Measurements from ENCODE around the gene TRPM3. TPM values are rescaled to one million over a fixed set of nuclear protein-coding genes. Genes with fewer than 3 reads are reported as not detected.

Gene TRPM3
- 1 to 10 TPM in 6 of 7 donors, under 1 TPM in 1; 0.85 to 6.7 (median 1.8) TPM for total RNA-seq
- under 1 TPM; 0.02 to 0.13 (median 0.04) TPM for polyA plus RNA-seq
- long read RNA-seq, donor 1, result 0 reads
- long read RNA-seq, donor 2, result 0 reads

DNA sequence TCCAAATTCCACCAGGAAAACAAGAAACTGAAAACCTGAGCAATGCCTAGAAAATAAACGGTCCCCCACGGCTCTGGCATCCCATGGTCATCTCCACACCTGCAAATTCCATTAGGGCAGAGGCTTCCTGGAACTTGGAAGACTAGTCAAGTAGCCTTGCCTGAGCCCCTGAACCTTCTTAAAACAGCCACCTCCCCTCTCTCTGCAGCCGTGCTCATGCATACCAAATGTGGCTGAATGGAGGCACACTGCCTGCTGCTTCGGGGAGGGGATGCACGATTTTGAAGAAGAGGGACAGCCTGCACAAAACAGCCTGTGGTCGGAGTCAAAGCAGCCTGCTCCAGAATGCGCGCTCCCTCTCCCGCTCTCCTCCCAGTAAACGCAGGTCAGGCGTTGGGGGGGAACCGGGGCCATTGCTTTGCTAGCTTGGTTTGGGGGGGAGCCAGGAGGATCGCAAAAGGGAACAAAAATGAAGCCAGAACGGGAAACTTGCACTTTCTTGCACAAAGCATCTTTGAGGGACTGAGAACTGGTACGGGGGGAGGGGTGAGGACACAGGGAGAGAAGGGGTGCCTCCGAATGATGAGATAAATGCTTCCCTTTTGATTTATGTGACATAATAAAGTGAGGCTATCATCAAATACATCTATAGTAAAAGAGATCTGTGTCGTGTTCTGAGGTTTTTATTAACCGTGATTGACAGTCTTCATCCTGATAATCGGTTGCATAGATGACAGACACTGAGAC lies at the start of gene TRPM3:
Gene TRPM3 (minus strand): TSS at position 347 of the 747 bp plus-strand sequence. CDS start 267 bp downstream, at position 80.
- 3 to 9% (median 8%) methylated on average over 18 to 19 of the region's 19 CpGs for WGBS, 5 donors
- H3K36me3 ChIP-seq, result no peaks in the 10 kb centered on the region
- no peak for DNase-seq
- peaks cover 0 to 26% (median 4%) of the 10 kb centered on the region in 7 donors for H3K27me3 ChIP-seq (replicated peaks in 1 of 7)
- TF ChIP-seq, protein P1, sequence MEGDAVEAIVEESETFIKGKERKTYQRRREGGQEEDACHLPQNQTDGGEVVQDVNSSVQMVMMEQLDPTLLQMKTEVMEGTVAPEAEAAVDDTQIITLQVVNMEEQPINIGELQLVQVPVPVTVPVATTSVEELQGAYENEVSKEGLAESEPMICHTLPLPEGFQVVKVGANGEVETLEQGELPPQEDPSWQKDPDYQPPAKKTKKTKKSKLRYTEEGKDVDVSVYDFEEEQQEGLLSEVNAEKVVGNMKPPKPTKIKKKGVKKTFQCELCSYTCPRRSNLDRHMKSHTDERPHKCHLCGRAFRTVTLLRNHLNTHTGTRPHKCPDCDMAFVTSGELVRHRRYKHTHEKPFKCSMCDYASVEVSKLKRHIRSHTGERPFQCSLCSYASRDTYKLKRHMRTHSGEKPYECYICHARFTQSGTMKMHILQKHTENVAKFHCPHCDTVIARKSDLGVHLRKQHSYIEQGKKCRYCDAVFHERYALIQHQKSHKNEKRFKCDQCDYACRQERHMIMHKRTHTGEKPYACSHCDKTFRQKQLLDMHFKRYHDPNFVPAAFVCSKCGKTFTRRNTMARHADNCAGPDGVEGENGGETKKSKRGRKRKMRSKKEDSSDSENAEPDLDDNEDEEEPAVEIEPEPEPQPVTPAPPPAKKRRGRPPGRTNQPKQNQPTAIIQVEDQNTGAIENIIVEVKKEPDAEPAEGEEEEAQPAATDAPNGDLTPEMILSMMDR (IDR thresholded peaks at IDR 0.05 in 8 of 11, conservative IDR thresholded peaks at IDR 0.05 in 3 of 11), result no peak
- no peak for TF ChIP-seq POLR2A (IDR thresholded peaks at IDR 0.05)
- TF ChIP-seq POLR2AphosphoS5 (IDR thresholded peaks at IDR 0.05), result no peak
- no peaks in the 10 kb centered on the region for H3K4me1 ChIP-seq
- intact Hi-C loops (cut with DNase I; ENCODE audit: low total_unique reads), result no loop called here
- no peak within 1 kb of the TSS for H3K27ac ChIP-seq
- no peak within 1 kb of the TSS for H3K4me3 ChIP-seq
- no peaks in the 10 kb centered on the region for H3K9me3 ChIP-seq

- intact Hi-C loops (cut with DNase I; ENCODE audit: low total_unique reads), result no loop called here
- Histone ChIP-seq H3K27ac (no peak overlapping the region), H3K9me3 (peaks cover 0 to 15% (median 3%) of the 10 kb centered on the region in 8 donors), H3K4me3 (no peak overlapping the region), H3K27me3 (replicated peaks in 1 of 7) (no peaks in the 10 kb centered on the region), H3K4me1 (no peaks in the 10 kb centered on the region), H3K36me3 (no peaks in the 10 kb centered on the region)
- no peak for DNase-seq
- TF ChIP-seq, protein P1 (IDR thresholded peaks at IDR 0.05 in 8 of 11, conservative IDR thresholded peaks at IDR 0.05 in 3 of 11), result no peak
- TF ChIP-seq POLR2AphosphoS5 (IDR thresholded peaks at IDR 0.05) (no peak), POLR2A (IDR thresholded peaks at IDR 0.05) (no peak)
Measured at GRCh38 chr9:71168418-71168817, 47.0 kb upstream of the TRPM3 start.

DNA sequence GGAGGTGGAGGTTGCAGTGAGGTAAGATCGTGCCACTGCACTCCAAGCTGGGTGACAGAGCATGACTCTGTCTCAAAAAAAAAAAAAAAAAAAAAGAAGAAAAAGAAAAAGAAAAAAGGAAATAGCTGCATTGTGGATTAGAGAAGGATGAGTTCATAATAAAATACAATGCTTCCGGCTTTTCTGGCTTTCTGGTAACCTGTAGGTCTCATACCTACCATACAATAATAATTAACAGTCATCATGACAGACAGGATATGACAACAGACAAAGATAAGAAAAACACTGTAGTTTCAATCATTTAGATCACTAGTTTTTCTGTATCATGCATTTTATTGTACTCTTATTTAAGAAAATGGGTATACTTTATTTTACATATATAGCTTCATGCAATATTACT lies 40.7 kb upstream of the TRPM3 start:
- no peak overlapping the region for H3K27ac ChIP-seq
- TF ChIP-seq POLR2A (IDR thresholded peaks at IDR 0.05) (no peak), POLR2AphosphoS5 (IDR thresholded peaks at IDR 0.05) (no peak)
- TF ChIP-seq, protein P1 (IDR thresholded peaks at IDR 0.05 in 8 of 11, conservative IDR thresholded peaks at IDR 0.05 in 3 of 11), result no peak
- H3K4me1 ChIP-seq, result no peaks in the 10 kb centered on the region
- intact Hi-C loops (cut with DNase I; ENCODE audit: low total_unique reads), result no loop called here
- H3K36me3 ChIP-seq, result no peaks in the 10 kb centered on the region
- no peak for DNase-seq
- no peaks in the 10 kb centered on the region for H3K9me3 ChIP-seq
- WGBS, 5 donors, result 52 to 80% (median 61%) methylated on average over 2 of the region's 2 CpGs
- no peak overlapping the region for H3K4me3 ChIP-seq
- no peaks in the 10 kb centered on the region for H3K27me3 ChIP-seq (replicated peaks in 1 of 7)

- Histone ChIP-seq H3K9me3 (no peaks in the 10 kb centered on the region), H3K36me3 (no peaks in the 10 kb centered on the region), H3K27me3 (replicated peaks in 1 of 7) (no peaks in the 10 kb centered on the region), H3K4me3 (no peak overlapping the region), H3K27ac (no peak overlapping the region), H3K4me1 (no peaks in the 10 kb centered on the region)
- no peak for TF ChIP-seq POLR2A (IDR thresholded peaks at IDR 0.05)
- TF ChIP-seq POLR2AphosphoS5 (IDR thresholded peaks at IDR 0.05), result no peak
- TF ChIP-seq, protein P1 (IDR thresholded peaks at IDR 0.05 in 8 of 11, conservative IDR thresholded peaks at IDR 0.05 in 3 of 11), result no peak
- intact Hi-C loops (cut with DNase I; ENCODE audit: low total_unique reads), result no loop called here
- DNase-seq, result no peak
- WGBS, 5 donors, result 64 to 80% (median 74%) methylated on average over 1 of the region's 1 CpG
Measured at GRCh38 chr9:71157731-71158130, 36.3 kb upstream of the TRPM3 start.

Data from spleen (tissue), 13 donors.